GM12872 (cell line): Measurements from ENCODE around the gene MAFF.

Source experiments
- CTCF ChIP-seq: IDR thresholded peaks from 3 replicates; pipeline ENCODE4 v1.5.1; 2011; ENCODE audit warnings: low read depth, mild to moderate bottlenecking, low read length, moderate library complexity; ENCODE audit not compliant: insufficient read depth

MAFF gene

GRCh38 chr22:38220163-38220562, 18.4 kb downstream of the MAFF start:
- no peak for TF ChIP-seq CTCF

DNA sequence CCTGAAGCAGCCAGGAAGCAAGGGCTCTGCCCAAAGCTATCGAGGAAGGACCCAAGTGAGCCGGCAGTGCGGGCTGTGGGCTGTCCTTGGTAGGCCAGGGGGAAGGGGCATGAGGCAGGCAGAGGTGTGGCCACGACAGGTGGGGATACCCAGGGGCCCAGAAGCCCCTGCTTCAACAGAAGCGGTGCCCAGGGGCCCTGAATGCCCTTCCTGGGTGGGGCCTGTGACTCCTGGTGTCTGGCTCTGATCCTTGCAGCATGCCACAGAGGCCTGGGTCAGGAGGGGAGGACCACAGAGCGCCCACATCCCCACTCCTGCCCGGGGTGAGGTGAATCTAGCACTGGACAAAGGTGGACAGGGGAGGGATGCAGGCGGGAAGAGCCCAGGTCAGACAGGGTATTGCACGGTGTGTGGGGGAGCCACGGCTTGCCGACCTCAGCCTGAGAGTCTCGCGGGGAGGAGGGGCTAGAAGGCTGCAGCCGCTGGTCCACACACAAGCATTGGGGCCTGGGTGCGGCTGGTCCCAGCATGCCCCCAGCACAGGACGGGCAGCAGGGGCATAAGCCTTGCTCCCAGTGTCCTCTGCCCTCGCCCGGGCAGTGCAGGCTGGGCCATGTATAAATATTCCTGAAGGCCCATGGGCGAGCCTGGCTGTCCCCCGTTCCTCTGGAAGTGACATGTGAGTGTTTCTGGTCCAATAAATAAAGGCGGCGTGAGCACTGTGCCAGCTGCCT, 19.0 kb downstream of the MAFF start:
- no peak for TF ChIP-seq CTCF

GRCh38 chr22:38221407-38221806, 19.6 kb downstream of the MAFF start:
- TF ChIP-seq CTCF = no peak

DNA sequence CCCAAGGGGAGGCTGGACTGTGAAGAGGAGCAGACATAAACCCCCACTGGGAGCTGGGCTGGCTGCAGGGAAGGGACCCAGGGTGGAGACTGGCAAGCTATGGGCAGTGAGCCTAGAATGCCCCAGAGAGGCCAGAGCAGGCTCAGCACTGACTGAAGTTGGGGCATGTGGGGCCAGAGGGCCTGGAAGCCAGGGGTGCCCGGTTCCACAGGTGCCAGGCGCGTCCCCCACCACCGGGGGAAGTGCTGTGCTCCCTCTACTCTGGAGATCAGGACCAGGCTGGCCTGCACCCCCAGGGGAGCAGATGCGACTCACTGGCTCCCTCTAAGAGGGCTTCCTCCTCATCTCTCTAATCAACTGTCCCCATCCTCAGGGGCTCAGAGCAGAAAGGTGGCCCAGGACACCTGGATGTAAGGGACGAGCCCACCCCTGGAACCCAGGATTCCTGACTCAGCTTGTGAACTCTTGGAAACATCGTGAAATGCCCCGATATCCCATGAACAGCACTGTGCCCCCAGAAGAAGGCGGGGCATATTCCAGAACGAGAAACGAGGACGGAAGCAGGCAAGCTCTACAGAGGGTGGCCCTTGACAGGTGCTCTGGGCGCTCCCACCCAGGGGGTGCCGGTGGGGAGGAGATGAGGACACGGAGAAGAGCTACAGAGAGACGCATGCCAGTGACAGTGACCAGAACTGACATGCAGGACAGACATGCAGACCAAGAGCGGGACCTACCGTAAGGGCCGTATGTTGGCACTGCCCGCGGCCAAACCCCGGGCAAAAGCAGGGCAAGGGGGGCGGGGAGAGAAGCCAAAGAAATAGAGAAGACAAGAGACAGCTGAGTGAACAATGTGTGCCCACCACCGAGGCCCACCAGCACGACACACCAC, 20.4 kb downstream of the MAFF start:
- no peak for TF ChIP-seq CTCF

- no peak for TF ChIP-seq CTCF
Measured at GRCh38 chr22:38222797-38223119, 21.0 kb downstream of the MAFF start.

- 0 out of 3 replicates have a peak, but pooled peaks have one; percentile 2 for TF ChIP-seq CTCF
Measured at GRCh38 chr22:38223289-38223960, 21.6 kb downstream of the MAFF start.

GRCh38 chr22:38226853-38227649, 25.3 kb downstream of the MAFF start:
- no peak for TF ChIP-seq CTCF
